NB4 (cell line): Measurements from ENCODE around the gene JSRP1.

ENCODE experiments used
- DNase-seq: peaks from one replicate; pipeline ENCODE4 v3.0.0; 2010; ENCODE audit warnings: low read depth
- H3K4me3 ChIP-seq: one replicate; pipeline ENCODE4 v1.5.1; 2011; ENCODE audit warnings: mild to moderate bottlenecking, low read depth, low read length, moderate library complexity
- MYC ChIP-seq: IDR thresholded peaks from 2 replicates; pipeline ENCODE4 v1.6.1; 2011; ENCODE audit warnings: low read depth, low read length
- POLR2A ChIP-seq: IDR thresholded peaks from 2 replicates; pipeline ENCODE4 v1.6.1; 2011; ENCODE audit warnings: mild to moderate bottlenecking; ENCODE audit not compliant: insufficient read length; ENCODE audit errors: extremely low read depth
- TF ChIP-seq, protein P1 (sequence below): IDR thresholded peaks from one replicate; pipeline ENCODE4 v1.5.1; 2012; ENCODE audit warnings: low read depth, low read length
- TF ChIP-seq, protein P2 (sequence below): IDR thresholded peaks from 2 replicates; pipeline ENCODE4 v1.6.1; 2011; ENCODE audit warnings: low read depth, low read length

JSRP1 gene

DNA sequence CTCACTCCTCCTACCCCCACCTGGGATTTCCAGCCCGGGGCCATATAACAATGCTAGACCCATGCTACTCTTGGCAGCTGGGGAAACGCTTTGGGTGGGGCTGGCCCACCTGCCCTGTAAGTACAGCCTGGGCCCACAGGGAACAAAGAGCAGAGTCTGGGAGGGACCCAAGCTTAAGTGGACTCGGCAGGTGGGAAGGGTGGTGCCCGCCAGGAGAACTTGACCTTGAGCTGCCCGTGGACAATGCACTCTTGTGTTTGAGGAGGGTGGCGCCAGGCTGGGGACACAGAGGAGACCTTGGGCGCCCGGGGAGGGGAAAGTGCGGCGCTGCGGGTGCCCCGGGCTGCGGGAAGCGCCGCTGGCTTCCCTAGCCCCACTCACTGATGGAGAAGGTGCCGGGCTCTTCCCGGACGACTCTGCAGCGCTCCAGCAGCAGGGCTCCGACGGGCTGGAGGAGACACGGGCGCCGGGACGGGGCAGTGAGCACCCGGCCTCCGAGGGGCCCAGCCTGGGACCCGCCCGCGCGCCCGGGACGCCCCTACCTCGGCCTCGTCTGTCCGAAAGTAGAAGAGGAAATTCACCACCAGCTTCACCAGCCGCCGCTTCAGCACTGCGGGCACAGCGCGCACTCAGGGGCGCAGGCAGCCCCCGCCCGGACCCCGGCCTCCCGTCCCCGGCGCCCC lies 20.7 kb downstream of the JSRP1 start:
- peak overlapping the region; percentile 73 for H3K4me3 ChIP-seq
- peak; percentile 28 for DNase-seq

DNA sequence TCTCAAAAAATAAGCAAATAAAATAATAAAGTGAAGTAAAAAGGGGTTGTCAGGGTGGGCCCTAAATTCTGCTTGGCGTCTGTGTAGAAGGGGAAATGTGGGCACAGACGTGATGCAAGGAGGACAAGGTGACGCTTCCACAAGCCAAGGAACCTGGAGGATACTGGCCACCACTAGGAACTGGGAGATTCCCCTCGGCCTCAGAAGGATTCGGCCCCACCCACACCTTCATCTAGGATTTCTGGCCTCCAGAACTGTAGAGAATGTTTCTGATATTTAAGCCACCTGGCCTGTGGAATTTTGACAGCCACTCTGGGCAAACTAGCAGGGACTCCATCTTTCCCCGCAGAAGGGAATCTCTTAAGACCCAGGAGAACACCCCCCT lies 21.2 kb downstream of the JSRP1 start:
- TF ChIP-seq, protein P1, sequence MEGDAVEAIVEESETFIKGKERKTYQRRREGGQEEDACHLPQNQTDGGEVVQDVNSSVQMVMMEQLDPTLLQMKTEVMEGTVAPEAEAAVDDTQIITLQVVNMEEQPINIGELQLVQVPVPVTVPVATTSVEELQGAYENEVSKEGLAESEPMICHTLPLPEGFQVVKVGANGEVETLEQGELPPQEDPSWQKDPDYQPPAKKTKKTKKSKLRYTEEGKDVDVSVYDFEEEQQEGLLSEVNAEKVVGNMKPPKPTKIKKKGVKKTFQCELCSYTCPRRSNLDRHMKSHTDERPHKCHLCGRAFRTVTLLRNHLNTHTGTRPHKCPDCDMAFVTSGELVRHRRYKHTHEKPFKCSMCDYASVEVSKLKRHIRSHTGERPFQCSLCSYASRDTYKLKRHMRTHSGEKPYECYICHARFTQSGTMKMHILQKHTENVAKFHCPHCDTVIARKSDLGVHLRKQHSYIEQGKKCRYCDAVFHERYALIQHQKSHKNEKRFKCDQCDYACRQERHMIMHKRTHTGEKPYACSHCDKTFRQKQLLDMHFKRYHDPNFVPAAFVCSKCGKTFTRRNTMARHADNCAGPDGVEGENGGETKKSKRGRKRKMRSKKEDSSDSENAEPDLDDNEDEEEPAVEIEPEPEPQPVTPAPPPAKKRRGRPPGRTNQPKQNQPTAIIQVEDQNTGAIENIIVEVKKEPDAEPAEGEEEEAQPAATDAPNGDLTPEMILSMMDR: no peak
- TF ChIP-seq POLR2A: no peak
- TF ChIP-seq MYC: no peak
- TF ChIP-seq, protein P2, sequence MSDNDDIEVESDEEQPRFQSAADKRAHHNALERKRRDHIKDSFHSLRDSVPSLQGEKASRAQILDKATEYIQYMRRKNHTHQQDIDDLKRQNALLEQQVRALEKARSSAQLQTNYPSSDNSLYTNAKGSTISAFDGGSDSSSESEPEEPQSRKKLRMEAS: no peak
- peak overlapping the region; percentile 73 for H3K4me3 ChIP-seq
- no peak for DNase-seq

More for the DNA sequence above, 20.7 kb downstream of the JSRP1 start:
- no peak for TF ChIP-seq MYC
- TF ChIP-seq, protein P2: no peak
- TF ChIP-seq POLR2A: no peak
- TF ChIP-seq, protein P1: no peak

DNA sequence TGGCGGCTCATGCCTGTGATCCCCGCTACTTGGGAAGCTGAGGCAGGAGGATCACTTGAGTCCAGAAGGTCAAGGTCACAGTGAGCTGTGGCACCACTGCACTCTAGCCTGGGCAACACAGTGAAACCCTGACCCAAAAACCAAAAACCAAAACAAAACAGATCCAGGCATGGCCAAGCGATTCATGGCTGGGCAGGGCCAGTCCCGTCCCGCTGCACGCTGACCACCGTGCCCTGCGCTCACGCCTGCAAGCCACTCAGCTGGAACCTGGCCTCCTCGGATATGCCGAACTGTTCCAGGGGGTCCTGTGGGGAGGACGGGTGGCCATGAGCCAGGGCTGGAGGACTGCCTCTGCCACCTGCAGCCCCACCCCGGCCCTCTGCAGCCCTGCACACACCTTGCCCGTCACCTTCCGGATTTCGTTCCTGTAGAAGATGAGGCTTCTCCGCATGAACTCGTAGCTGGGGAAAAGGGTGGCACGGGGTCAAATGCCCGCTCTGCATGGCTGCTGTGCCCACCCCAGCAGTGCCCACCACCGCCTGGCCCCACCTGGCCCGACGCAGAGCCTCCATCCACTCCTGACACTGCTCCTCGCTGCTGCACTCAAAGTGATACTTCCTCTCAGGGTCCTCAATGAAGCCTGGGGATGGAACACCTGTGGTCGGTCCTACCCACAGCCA lies 22.5 kb downstream of the JSRP1 start:
- TF ChIP-seq, protein P1: no peak
- TF ChIP-seq, protein P2: no peak
- no peak for TF ChIP-seq POLR2A
- no peak for TF ChIP-seq MYC
- no peak for DNase-seq
- H3K4me3 ChIP-seq: no peak overlapping the region

DNA sequence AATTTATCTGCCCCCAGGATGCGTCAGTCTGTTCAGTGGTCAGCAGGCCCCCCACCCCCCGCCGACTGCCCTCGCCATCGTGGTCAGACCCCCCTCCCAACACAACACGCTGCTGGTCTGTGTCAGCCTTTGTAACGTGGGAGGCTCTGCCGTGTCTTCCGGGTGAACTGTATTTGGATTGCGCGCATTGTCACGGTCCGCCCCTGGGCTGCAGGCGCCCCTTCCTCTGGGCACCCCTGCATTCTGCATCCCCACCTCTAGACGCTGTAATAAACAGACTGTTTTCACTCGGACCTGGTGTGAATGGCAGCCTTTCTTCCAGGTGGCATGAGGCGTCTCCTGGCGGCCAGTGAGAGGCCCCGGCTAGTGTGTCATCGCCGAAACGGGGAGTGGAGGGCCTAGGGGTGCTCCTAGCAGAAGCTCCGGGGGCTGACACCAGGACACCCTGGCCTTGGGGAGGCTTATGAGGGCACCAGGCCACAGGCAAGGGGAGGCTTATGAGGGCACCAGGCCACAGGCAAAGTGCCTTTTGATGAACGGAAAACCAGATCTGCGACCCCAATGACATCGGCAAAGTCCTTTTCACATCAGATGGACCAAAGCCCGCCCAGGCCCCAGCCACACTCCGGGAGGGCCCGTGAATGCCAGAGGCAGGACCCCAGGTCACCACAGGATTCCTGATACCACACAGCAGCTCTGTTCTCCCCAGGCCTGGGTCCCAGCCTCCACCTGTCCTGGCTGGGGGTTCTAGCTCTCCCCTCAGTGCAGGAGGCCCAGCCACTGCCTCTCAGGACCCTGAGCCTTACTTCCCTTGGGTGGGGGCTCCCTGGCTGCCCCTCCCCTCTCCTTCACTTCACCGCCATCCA lies 23.7 kb downstream of the JSRP1 start:
- no peak overlapping the region for H3K4me3 ChIP-seq
- DNase-seq: peak; percentile 47
- TF ChIP-seq, protein P2: no peak
- peak; percentile 21 for TF ChIP-seq POLR2A

DNA sequence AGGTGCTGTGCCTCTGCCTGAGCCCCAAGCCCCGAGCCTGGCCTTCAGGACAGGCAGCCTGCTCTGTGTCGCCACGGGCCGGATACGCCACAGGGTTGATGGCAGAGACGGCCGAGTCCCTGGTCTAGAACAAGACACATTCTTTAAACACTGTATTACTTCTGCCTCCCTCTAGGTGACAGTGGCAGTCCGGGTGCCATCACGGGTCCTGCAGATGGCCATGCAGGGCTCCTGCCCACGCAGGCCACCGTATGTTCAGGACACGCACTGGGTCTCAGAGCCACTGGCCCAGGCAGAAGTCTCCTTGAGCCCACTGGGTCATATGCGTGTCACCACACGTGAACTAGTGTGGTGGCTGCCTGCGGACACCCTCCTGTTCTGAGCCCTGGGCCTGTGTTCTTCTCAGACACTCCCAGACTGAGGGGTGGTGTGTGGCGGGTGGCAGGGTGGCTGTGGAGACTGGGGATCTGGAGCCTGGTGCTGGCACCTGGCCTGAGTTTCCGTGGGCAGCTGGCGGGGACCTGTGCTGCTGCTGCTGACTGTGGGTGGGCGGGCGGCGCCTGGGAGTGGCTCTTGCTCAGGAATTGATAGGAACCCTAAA lies 24.5 kb downstream of the JSRP1 start:
- H3K4me3 ChIP-seq: no peak overlapping the region
- peak; percentile 52 for DNase-seq
- TF ChIP-seq, protein P1: no peak
- TF ChIP-seq POLR2A (peak; percentile 8), MYC (peak; percentile 23; the same call in 1 of the 2 replicates)
- TF ChIP-seq, protein P2: no peak
